ENCODE measurements around the gene TMEM170A. TPM values are rescaled to one million over a fixed set of nuclear protein-coding genes. Genes with fewer than 3 reads are reported as not detected.

The TMEM170A gene
- 10 to 100 TPM in 5 of 6 experiments, 1 to 10 TPM in 1; 9.4 to 15.5 (median 12.8) TPM for total RNA-seq
- long read RNA-seq, full-length matches to known transcripts: 4 of 5 reads
- long read RNA-seq, partial matches to known transcripts: 0 of 5 reads
- long read RNA-seq, other reads (novel, unspliced or antisense): 1 of 5 reads

GRCh38 chr16:75464122-75464918 is at the start of gene TMEM170A:
TMEM170A (minus strand) TSS chr16:75464689; CDS start chr16:75464600, 89 bp downstream.
- Histone ChIP-seq H3K27ac (peak within 1 kb of the TSS; percentile 87 to 99 (median 96)), H3K4me3 (peak within 1 kb of the TSS; percentile 86 to 97 (median 96)), H3K9me3 (no peaks in the 10 kb centered on the region), H3K36me3 (no peaks in the 10 kb centered on the region), H3K27me3 (no peaks in the 10 kb centered on the region), H3K4me1 (peaks cover 0 to 7% (median 0%) of the 10 kb centered on the region in 4 donors)
- intact Hi-C loops (cut with DNase I): no loop called here
- peak; percentile 97 for TF ChIP-seq POLR2A (IDR thresholded peaks at IDR 0.05)
- peak; percentile 100 for TF ChIP-seq CTCF (IDR thresholded peaks at IDR 0.05)
- WGBS (ENCODE audit: insufficient coverage, low coverage, low lambda C conversion rate, missing lambda C conversion rate): 0% methylated on average over 16 of the region's 89 CpGs
- peak; percentile 99 to 100 (median 100) for DNase-seq
- peak; percentile 94 to 97 (median 96) for ATAC-seq

- intact Hi-C loops (cut with DNase I): no loop called here
- WGBS (ENCODE audit: insufficient coverage, low coverage, low lambda C conversion rate, missing lambda C conversion rate): 19% methylated on average over 7 of the region's 7 CpGs
- Histone ChIP-seq H3K36me3 (no peaks in the 10 kb centered on the region), H3K27me3 (no peaks in the 10 kb centered on the region), H3K9me3 (no peaks in the 10 kb centered on the region), H3K27ac (no peak overlapping the region), H3K4me3 (no peak overlapping the region), H3K4me1 (no peaks in the 10 kb centered on the region)
- ATAC-seq (peak; percentile 79 to 91 (median 90)), DNase-seq (no peak)
- TF ChIP-seq CTCF (IDR thresholded peaks at IDR 0.05): no peak
- TF ChIP-seq POLR2A (IDR thresholded peaks at IDR 0.05): no peak
Measured at GRCh38 chr16:75506574-75506973, 42.1 kb upstream of the TMEM170A start.

- H3K9me3 ChIP-seq: no peaks in the 10 kb centered on the region
- TF ChIP-seq POLR2A (IDR thresholded peaks at IDR 0.05) (no peak), CTCF (IDR thresholded peaks at IDR 0.05) (no peak)
- no peaks in the 10 kb centered on the region for H3K36me3 ChIP-seq
- H3K27ac ChIP-seq: no peak overlapping the region
- H3K4me1 ChIP-seq: no peaks in the 10 kb centered on the region
- 49% methylated on average over 2 of the region's 3 CpGs for WGBS (ENCODE audit: insufficient coverage, low coverage, low lambda C conversion rate, missing lambda C conversion rate)
- intact Hi-C loops (cut with DNase I): no loop called here
- DNase-seq (no peak), ATAC-seq (no peak)
- no peaks in the 10 kb centered on the region for H3K27me3 ChIP-seq
- no peak overlapping the region for H3K4me3 ChIP-seq
Measured at GRCh38 chr16:75506107-75506506, 41.6 kb upstream of the TMEM170A start.

- DNase-seq (no peak), ATAC-seq (no peak)
- no peaks in the 10 kb centered on the region for H3K4me1 ChIP-seq
- H3K9me3 ChIP-seq: no peaks in the 10 kb centered on the region
- 88% methylated on average over 1 of the region's 1 CpG for WGBS (ENCODE audit: insufficient coverage, low coverage, low lambda C conversion rate, missing lambda C conversion rate)
- intact Hi-C loops (cut with DNase I): no loop called here
- no peak for TF ChIP-seq CTCF (IDR thresholded peaks at IDR 0.05)
- no peak for TF ChIP-seq POLR2A (IDR thresholded peaks at IDR 0.05)
- H3K27me3 ChIP-seq: no peaks in the 10 kb centered on the region
- no peak overlapping the region for H3K4me3 ChIP-seq
- H3K27ac ChIP-seq: no peak overlapping the region
- H3K36me3 ChIP-seq: no peaks in the 10 kb centered on the region
Measured at GRCh38 chr16:75503801-75504200, 39.3 kb upstream of the TMEM170A start.

Data from right lobe of liver (tissue), 6 donors.